DLD1 (cell line): Measurements from ENCODE around the gene CA10.

ENCODE experiments used
- in situ Hi-C: cut with HindIII; loops from 2 replicates; pipeline ENCODE4 v1.10.0; 2017; ENCODE audit warnings: low sequenced_read_pairs

CA10 gene

GRCh38 chr17:51890710-51891109 is 267.8 kb downstream of the CA10 start:
- in situ Hi-C loops = no loop called here

DNA sequence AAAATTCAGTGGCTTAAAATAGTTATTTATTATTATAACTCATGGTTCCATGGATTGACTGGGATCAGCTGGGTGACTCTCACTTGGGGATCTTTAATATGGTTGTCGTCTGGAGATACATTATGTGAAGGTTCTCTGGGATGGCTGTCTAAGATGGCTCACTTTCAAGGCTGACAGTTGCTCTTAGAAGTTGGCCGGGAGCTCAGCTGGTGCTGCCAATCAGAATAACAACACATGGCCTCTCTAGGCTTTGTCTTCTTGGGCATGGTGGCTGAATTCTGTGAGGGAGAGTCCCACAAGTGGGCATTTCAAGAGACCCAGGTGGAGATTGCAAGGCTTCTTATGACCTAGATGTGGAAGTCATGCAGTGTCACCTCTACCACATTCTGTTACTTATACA is 269.7 kb downstream of the CA10 start:
- in situ Hi-C loops = no loop called here

DNA sequence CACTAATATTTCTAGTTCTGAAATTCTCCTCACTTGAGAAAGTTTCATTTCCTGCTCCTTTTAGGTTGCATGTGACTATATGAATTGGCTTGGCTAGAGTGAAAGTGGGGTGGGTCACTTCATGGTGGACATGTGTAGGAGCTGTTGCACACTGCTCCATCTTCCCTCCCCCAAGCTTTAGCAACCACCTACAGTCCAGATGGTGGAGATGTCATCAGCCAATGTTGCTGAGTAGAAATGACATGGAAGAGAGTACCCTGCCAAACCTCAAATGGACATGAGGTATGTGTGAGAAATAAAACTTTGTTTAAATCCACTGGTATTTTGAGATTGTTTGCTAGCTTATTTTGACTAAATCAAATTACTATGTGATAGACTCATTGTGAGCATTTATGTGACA is 281.5 kb downstream of the CA10 start:
- in situ Hi-C loops = no loop called here

DNA sequence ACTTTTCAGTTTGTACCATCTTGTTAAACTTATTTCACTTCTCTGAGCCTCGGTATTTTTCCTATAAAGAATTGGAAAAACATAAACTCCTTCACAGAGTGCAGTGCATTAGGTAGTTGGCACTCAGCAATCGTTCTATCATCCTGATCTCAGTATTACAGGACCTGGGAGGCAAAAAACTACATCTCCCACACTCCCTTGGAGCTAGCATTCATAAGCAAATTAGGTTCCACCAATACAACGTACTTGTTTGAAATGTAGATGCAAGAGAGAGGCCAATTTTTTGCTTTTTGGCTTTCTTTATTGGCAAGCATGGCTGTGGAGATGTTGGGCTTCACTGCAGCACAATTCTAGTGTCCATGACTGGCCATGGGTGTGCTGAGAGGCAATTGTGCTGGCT is 285.2 kb downstream of the CA10 start:
- in situ Hi-C loops = no loop called here

GRCh38 chr17:51869387-51869786 is 289.1 kb downstream of the CA10 start:
- in situ Hi-C loops = loop anchor here (5.0 kb wide), 1 partner anchor 42 kb away; no protein-coding TSS in a partner anchor

DNA sequence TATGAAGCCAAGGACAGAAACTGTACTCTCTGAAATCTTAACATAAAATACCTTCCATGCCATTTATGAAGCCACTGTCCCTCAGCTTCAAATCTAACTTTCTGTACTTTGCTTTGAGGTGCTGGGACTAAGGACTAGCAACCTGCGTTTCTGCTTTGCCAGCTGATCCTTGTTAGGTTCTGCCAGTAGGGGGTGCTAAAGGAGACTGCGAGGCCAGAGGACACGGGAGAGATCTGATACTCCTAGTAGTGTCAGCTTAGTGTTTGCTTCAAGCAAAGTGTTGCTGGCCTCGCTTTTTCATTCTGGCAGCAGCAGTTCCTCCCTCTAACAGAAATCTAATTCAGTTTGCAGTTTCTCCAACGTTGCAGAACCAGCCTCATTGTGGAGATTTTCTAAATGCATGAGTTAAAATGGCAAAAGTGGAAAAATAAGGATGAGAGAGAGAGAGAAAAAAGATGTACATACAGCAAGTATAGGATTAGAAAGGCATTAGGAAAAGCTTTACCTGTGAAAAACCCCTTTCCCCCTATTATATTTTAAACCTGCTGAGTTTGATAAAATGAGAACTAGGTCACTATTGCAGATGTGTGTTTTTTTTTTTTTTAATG is 297.5 kb downstream of the CA10 start:
- in situ Hi-C loops = no loop called here

DNA sequence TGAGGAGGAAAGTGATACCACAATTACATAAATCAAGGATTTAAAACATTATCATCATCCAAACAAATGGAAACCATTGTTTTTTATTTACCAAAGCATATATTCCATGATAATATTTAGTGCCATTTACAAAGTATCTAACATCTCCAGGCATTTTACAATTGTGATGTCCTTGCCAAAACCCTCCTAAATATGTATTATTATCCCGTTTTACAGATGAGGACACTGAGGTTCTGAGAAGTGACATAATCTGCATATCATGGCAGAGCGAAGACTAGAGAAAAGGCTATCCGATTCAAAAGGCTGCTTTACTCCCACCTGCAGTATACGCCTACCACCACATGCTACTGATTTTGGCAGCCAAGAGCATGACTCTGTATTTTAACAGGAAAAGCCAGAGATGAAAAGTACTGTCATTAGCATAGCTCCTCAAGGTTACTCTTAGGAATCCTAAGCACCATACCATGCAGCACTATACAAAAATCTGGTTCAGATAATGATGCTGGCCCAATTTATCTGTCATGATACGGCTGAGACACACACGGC is 301.4 kb downstream of the CA10 start:
- in situ Hi-C loops = no loop called here

- in situ Hi-C loops = no loop called here
Measured at GRCh38 chr17:51855806-51856205, 302.7 kb downstream of the CA10 start.

DNA sequence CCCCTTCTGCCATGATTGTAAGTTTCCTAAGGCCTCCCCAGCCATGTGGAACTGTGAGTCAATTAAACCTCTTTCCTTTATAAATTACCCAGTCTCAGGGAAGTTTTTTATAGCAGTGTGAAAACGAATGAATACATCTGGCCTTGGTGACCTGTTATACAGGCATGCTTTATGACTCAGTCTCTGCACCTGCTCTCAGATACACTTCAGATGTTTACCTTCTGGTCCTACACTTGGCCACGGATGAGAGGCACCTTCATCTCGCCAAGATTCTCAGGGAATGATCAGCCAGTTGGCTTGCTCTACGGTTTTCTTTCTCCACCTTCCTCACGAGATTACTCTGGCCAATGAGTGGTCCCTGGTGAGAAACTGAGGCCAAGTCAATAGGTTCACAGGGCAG is 304.7 kb downstream of the CA10 start:
- in situ Hi-C loops = no loop called here

- in situ Hi-C loops = no loop called here
Measured at GRCh38 chr17:51852603-51853002, 305.9 kb downstream of the CA10 start.

GRCh38 chr17:51850201-51850600 is 308.3 kb downstream of the CA10 start:
- in situ Hi-C loops = no loop called here

- in situ Hi-C loops = no loop called here
Measured at GRCh38 chr17:51848451-51848850, 310.1 kb downstream of the CA10 start.

GRCh38 chr17:51846566-51846965 is 311.9 kb downstream of the CA10 start:
- in situ Hi-C loops = no loop called here

GRCh38 chr17:51845776-51846175 is 312.7 kb downstream of the CA10 start:
- in situ Hi-C loops = no loop called here

DNA sequence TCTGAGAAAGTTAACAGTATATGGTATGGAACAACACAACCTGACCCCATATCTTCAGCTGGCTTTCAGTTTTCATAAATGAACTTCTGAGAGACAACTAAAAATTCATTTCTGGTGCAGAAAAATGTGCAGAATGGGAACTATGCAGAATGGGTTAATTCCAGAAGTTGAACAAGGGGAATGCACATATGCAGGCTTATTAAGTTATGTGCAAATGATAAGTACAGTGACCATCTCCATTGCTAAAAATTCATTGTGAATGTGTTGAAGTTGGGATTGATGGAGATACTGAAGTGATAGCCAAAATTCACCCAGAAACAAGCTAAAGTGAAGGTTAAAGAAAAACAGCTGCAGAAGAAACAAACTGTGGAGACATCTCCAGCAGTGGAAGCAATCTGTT is 315.8 kb downstream of the CA10 start:
- in situ Hi-C loops = no loop called here

DNA sequence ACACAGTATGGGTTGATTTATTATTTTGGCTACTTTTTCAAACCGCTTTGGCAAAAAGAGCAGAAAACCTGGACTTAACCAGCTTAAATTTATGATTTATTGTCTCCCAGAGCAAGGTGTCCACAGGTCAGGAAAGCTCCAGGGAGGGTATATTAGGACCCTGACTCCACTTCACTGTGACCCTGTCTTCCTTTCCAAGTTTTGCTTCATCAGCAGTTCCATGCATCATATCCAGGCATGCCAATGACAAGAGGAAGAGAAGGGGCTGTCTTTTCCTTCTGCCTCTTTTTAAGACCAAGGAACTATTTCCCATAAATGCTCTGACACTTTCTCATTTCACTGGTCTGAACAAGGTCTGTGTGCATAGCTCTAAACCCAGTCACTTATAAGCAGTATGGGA is 316.8 kb downstream of the CA10 start:
- in situ Hi-C loops = no loop called here

- in situ Hi-C loops = no loop called here
Measured at GRCh38 chr17:51840688-51841087, 317.8 kb downstream of the CA10 start.

DNA sequence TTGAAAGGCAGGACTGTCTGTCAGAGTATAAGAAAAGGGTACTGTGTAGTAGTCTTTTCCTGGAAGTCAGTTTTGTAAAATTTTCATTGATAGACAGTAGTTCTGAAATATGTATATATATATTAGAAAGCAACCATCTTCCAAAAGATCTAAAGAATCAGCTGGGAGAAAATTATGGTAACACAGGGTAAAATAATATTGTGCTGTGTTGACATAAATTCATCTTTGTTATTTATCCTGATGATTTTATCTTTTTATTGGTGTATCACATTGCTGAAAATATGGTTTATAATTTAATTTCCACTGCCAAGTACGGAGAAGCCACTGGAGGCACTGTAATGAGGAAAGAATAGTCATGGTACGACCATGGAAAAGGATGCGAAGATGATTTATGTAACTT is 324.9 kb downstream of the CA10 start:
- in situ Hi-C loops = no loop called here

DNA sequence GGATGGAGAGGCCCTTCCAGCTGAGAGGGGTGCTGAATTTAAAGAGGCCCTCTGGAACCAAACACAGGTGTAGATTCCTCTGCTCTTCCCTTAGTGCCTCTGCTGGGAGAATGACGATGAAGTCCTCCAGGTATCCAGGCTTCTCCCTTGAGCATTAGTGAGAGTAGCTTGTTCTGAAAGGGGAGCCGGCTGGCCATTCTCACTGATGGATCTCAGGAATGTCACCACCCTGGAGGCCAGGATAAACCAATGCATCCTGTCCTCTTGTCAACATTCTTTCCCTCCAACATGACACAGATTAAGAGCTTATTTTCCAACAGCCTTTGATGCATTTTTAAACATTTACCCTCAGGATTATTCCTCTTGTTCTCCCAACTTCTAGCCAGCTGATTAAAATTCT is 325.5 kb downstream of the CA10 start:
- in situ Hi-C loops = no loop called here

DNA sequence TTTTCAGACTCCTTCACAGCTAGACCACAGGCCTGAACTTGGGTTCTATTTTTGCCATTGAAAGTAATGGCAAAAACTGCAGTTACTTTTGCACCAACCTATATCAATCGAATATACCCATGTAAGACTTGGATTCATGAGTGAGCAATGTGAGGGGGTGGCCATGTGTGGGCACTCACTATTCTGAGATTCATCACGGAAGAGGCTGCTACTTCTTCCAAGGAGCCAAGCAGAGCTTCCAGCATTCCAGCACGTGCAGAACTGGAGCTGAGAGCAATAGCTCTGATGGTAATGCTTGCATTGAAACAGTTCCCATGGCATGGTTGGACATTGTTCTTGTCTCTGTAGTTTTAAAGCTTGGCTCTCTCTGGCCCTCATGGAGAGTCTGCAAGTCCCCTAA is 327.6 kb downstream of the CA10 start:
- in situ Hi-C loops = no loop called here

GRCh38 chr17:51830451-51830850 is 328.1 kb downstream of the CA10 start:
- in situ Hi-C loops = no loop called here

DNA sequence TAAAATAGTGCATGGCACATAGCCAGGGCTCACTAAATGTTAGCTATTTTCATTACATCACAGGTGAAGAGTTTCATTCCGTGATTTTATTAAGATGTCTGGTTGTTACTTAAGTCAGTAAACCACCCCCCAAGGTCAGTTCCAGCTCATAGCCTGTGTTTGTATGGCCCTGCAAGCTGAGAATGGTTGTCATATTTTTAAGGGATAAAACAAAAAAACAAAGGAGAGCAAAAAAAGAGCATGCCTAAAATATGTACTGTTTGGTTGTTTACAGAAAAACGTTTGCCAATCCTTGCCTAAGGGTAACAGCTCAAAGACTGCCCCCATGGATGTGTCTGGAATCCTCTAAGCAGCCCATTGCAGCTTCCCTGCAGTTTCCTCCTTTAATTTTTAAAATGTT is 329.6 kb downstream of the CA10 start:
- in situ Hi-C loops = loop anchor here (5.0 kb wide), 1 partner anchor 38 kb away; no protein-coding TSS in a partner anchor

DNA sequence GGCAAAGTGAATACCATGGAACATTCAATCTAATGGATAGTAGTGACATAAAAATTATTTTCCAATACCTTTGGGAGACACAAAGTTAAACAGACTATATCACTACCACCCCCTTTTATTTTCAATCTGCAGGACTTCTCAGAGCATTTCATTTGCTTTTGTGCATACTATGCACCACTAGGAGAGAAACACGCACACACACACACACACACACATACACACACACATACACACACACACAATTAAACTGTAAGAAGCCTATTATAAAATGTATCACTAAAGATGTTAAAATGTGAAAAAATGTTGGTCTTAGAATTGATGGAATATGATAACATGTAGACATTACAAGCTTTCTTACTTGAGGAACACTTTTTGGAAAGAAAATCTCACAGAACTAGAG is 331.4 kb downstream of the CA10 start:
- in situ Hi-C loops = loop anchor here (5.0 kb wide), 1 partner anchor 40 kb away; no protein-coding TSS in a partner anchor
